Activated naive CD8-positive, alpha-beta T cell treated with anti-CD3 and anti-CD28 coated beads for 36 hours (primary cell): ENCODE data around the gene SLC38A3. TPM values are rescaled to one million over a fixed set of nuclear protein-coding genes. Genes with fewer than 3 reads are reported as not detected.
"Not testable (repeated sequence)": the region's sequence is repeated elsewhere in the genome, so short reads cannot be mapped to it uniquely, and the experiment has no call there.

Experiments
- DNase-seq: peaks from one replicate; pipeline ENCODE4 v3.0.0; 2021
- H3K27ac Mint-ChIP-seq: one replicate; pipeline ENCODE4 v1.8.0; 2022; ENCODE audit warnings: mild to moderate bottlenecking, moderate library complexity, mixed read lengths
- H3K27me3 Mint-ChIP-seq: one replicate; pipeline ENCODE4 v1.8.0; 2022; ENCODE audit warnings: mild to moderate bottlenecking, mixed read lengths
- H3K36me3 Mint-ChIP-seq: one replicate; pipeline ENCODE4 v1.8.0; 2021; ENCODE audit warnings: mild to moderate bottlenecking, mixed read lengths
- H3K4me1 Mint-ChIP-seq: one replicate; pipeline ENCODE4 v1.8.0; 2021; ENCODE audit warnings: mixed read lengths
- H3K4me3 Mint-ChIP-seq: one replicate; pipeline ENCODE4 v1.8.0; 2022; ENCODE audit warnings: mild to moderate bottlenecking, moderate library complexity, mixed read lengths
- H3K9me3 Mint-ChIP-seq: one replicate; pipeline ENCODE4 v1.8.0; 2022; ENCODE audit warnings: mixed read lengths
- total RNA-seq, 2 experiments: library from RNA; stranded (reverse); gene quantifications; one replicate each; pipeline ENCODE4 v1.2.3, GENCODE V29; 2021

Gene SLC38A3
- total RNA-seq, 2 experiments from 2014 or later = 0.18 TPM; not detected in 1

GRCh38 chr3:50249457-50249856 lies 44.4 kb downstream of the SLC38A3 start:
- DNase-seq = no peak
- H3K4me3 Mint-ChIP-seq = no peak overlapping the region
- peaks cover 4% of the 10 kb centered on the region for H3K36me3 Mint-ChIP-seq
- H3K27ac Mint-ChIP-seq = no peak overlapping the region
- H3K27me3 Mint-ChIP-seq = no peaks in the 10 kb centered on the region
- peaks cover 47% of the 10 kb centered on the region for H3K4me1 Mint-ChIP-seq
- no peaks in the 10 kb centered on the region for H3K9me3 Mint-ChIP-seq

GRCh38 chr3:50250514-50250913 lies 45.4 kb downstream of the SLC38A3 start:
- H3K27me3 Mint-ChIP-seq = no peaks in the 10 kb centered on the region
- H3K9me3 Mint-ChIP-seq = no peaks in the 10 kb centered on the region
- peaks cover 4% of the 10 kb centered on the region for H3K36me3 Mint-ChIP-seq
- no peak for DNase-seq
- peaks cover 38% of the 10 kb centered on the region for H3K4me1 Mint-ChIP-seq
- no peak overlapping the region for H3K4me3 Mint-ChIP-seq
- H3K27ac Mint-ChIP-seq = peak overlapping the region; percentile 46

- Mint-ChIP-seq H3K9me3 (no peaks in the 10 kb centered on the region), H3K36me3 (peaks cover 4% of the 10 kb centered on the region), H3K4me3 (no peak overlapping the region), H3K27ac (peak overlapping the region; percentile 77), H3K27me3 (no peaks in the 10 kb centered on the region), H3K4me1 (peaks cover 34% of the 10 kb centered on the region)
- peak; percentile 23 for DNase-seq
Observed at GRCh38 chr3:50251220-50251619, 46.1 kb downstream of the SLC38A3 start.

- H3K9me3 Mint-ChIP-seq = no peaks in the 10 kb centered on the region
- no peak for DNase-seq
- no peak overlapping the region for H3K27ac Mint-ChIP-seq
- H3K4me1 Mint-ChIP-seq = peaks cover 20% of the 10 kb centered on the region
- no peaks in the 10 kb centered on the region for H3K27me3 Mint-ChIP-seq
- peaks cover 20% of the 10 kb centered on the region for H3K36me3 Mint-ChIP-seq
- no peak overlapping the region for H3K4me3 Mint-ChIP-seq
Observed at GRCh38 chr3:50254577-50255250, 49.6 kb downstream of the SLC38A3 start.

- H3K9me3 Mint-ChIP-seq = no peaks in the 10 kb centered on the region
- DNase-seq = no peak
- no peaks in the 10 kb centered on the region for H3K27me3 Mint-ChIP-seq
- no peak overlapping the region for H3K27ac Mint-ChIP-seq
- peaks cover 18% of the 10 kb centered on the region for H3K4me1 Mint-ChIP-seq
- H3K36me3 Mint-ChIP-seq = peaks cover 20% of the 10 kb centered on the region
- no peak overlapping the region for H3K4me3 Mint-ChIP-seq
Observed at GRCh38 chr3:50255251-50255615, 50.2 kb downstream of the SLC38A3 start.

- H3K27me3 Mint-ChIP-seq = no peaks in the 10 kb centered on the region
- peaks cover 18% of the 10 kb centered on the region for H3K36me3 Mint-ChIP-seq
- no peaks in the 10 kb centered on the region for H3K9me3 Mint-ChIP-seq
- DNase-seq = peak; percentile 37
- peaks cover 7% of the 10 kb centered on the region for H3K4me1 Mint-ChIP-seq
- H3K27ac Mint-ChIP-seq = no peak overlapping the region
- H3K4me3 Mint-ChIP-seq = no peak overlapping the region
Observed at GRCh38 chr3:50256978-50257890, 52.2 kb downstream of the SLC38A3 start.

GRCh38 chr3:50258029-50258680 lies 53.1 kb downstream of the SLC38A3 start:
- no peak for DNase-seq
- Mint-ChIP-seq H3K27ac (peak overlapping the region; percentile 42), H3K27me3 (no peaks in the 10 kb centered on the region), H3K4me3 (no peak overlapping the region), H3K36me3 (peaks cover 18% of the 10 kb centered on the region), H3K4me1 (peaks cover 7% of the 10 kb centered on the region), H3K9me3 (no peaks in the 10 kb centered on the region)

GRCh38 chr3:50258979-50259378 lies 53.9 kb downstream of the SLC38A3 start:
- Mint-ChIP-seq H3K36me3 (peaks cover 16% of the 10 kb centered on the region), H3K9me3 (no peaks in the 10 kb centered on the region), H3K4me3 (no peak overlapping the region), H3K27ac (no peak overlapping the region), H3K27me3 (no peaks in the 10 kb centered on the region), H3K4me1 (peaks cover 3% of the 10 kb centered on the region)
- DNase-seq = no peak

GRCh38 chr3:50259432-50260026 lies 54.5 kb downstream of the SLC38A3 start:
- no peak for DNase-seq
- peaks cover 3% of the 10 kb centered on the region for H3K4me1 Mint-ChIP-seq
- H3K4me3 Mint-ChIP-seq = peak overlapping the region; percentile 76
- H3K27me3 Mint-ChIP-seq = no peaks in the 10 kb centered on the region
- peaks cover 16% of the 10 kb centered on the region for H3K36me3 Mint-ChIP-seq
- H3K9me3 Mint-ChIP-seq = no peaks in the 10 kb centered on the region
- peak overlapping the region; percentile 81 for H3K27ac Mint-ChIP-seq

GRCh38 chr3:50260027-50260941 lies 55.2 kb downstream of the SLC38A3 start:
- H3K27me3 Mint-ChIP-seq = no peaks in the 10 kb centered on the region
- H3K9me3 Mint-ChIP-seq = no peaks in the 10 kb centered on the region
- H3K27ac Mint-ChIP-seq = peak overlapping the region; percentile 81
- H3K4me3 Mint-ChIP-seq = peak overlapping the region; percentile 76
- H3K4me1 Mint-ChIP-seq = peaks cover 3% of the 10 kb centered on the region
- peaks cover 16% of the 10 kb centered on the region for H3K36me3 Mint-ChIP-seq
- peak; percentile 92 for DNase-seq

- Mint-ChIP-seq H3K27me3 (peaks cover 4% of the 10 kb centered on the region), H3K9me3 (no peaks in the 10 kb centered on the region), H3K4me3 (peak overlapping the region; percentile 66), H3K27ac (no peak overlapping the region), H3K36me3 (peaks cover 16% of the 10 kb centered on the region), H3K4me1 (peaks cover 3% of the 10 kb centered on the region)
- no peak for DNase-seq
Observed at GRCh38 chr3:50260942-50261441, 55.9 kb downstream of the SLC38A3 start.

GRCh38 chr3:50261505-50261904 lies 56.4 kb downstream of the SLC38A3 start:
- Mint-ChIP-seq H3K27ac (no peak overlapping the region), H3K36me3 (peaks cover 15% of the 10 kb centered on the region), H3K27me3 (peaks cover 5% of the 10 kb centered on the region), H3K4me1 (peaks cover 3% of the 10 kb centered on the region), H3K4me3 (no peak overlapping the region), H3K9me3 (no peaks in the 10 kb centered on the region)
- DNase-seq = no peak

- H3K27ac Mint-ChIP-seq, H3K4me3 Mint-ChIP-seq, H3K36me3 Mint-ChIP-seq, DNase-seq, H3K9me3 Mint-ChIP-seq, H3K4me1 Mint-ChIP-seq: not testable (repeated sequence)
- H3K27me3 Mint-ChIP-seq = peaks cover 11% of the 10 kb centered on the region
Observed at GRCh38 chr3:50262200-50262599, 57.1 kb downstream of the SLC38A3 start.

- peaks cover 3% of the 10 kb centered on the region for H3K4me1 Mint-ChIP-seq
- H3K27ac Mint-ChIP-seq = no peak overlapping the region
- H3K4me3 Mint-ChIP-seq = no peak overlapping the region
Observed at GRCh38 chr3:50262778-50263177, 57.7 kb downstream of the SLC38A3 start.

More at GRCh38 chr3:50262778-50263177, 57.7 kb downstream of the SLC38A3 start:
- Mint-ChIP-seq H3K27me3 (peaks cover 14% of the 10 kb centered on the region), H3K36me3 (peaks cover 4% of the 10 kb centered on the region), H3K9me3 (no peaks in the 10 kb centered on the region)
- no peak for DNase-seq
